Mesenchymal stem cell (in vitro differentiated cells and primary cell): ENCODE results near the gene NAGS.
A peak's percentile ranks its signal among the peaks of the same experiment; 100 is the strongest.

Source experiments
- DNase-seq: peaks from one replicate; pipeline ENCODE4 v3.0.0-alpha.2; 2013
- H2AFZ ChIP-seq: one replicate; pipeline ENCODE4 v1.6.1; 2013; ENCODE audit warnings: low read depth, mild to moderate bottlenecking, control low read depth, inconsistent platforms, low read length, moderate library complexity
- H2AK5ac ChIP-seq: 2 replicates; pipeline ENCODE4 v1.6.1; 2013; ENCODE audit warnings: low read length, moderate library complexity, mild to moderate bottlenecking, inconsistent platforms; ENCODE audit not compliant: severe bottlenecking
- H2BK120ac ChIP-seq: one replicate; pipeline ENCODE4 v1.6.1; 2013; ENCODE audit warnings: low read depth, mild to moderate bottlenecking, inconsistent platforms, low read length, moderate library complexity
- H2BK12ac ChIP-seq, 2 experiments: one replicate each; pipeline ENCODE4 v1.6.1; 2013; ENCODE audit warnings: inconsistent platforms in 2 of 2, low read length in 2 of 2, mild to moderate bottlenecking in 2 of 2, moderate library complexity in 2 of 2, control low read depth in 1 of 2
- H2BK15ac ChIP-seq: one replicate; pipeline ENCODE4 v1.6.1; 2013; ENCODE audit warnings: mild to moderate bottlenecking, low read depth, inconsistent platforms; ENCODE audit not compliant: poor library complexity, severe bottlenecking
- H2BK5ac ChIP-seq: 2 replicates; pipeline ENCODE4 v1.6.1; 2013; ENCODE audit warnings: low read depth, mild to moderate bottlenecking, low read length, control low read depth, inconsistent platforms; ENCODE audit not compliant: poor library complexity, severe bottlenecking
- H3K14ac ChIP-seq, 2 experiments: one replicate each; pipeline ENCODE4 v1.6.1; 2013; ENCODE audit warnings: inconsistent platforms in 2 of 2, low read length in 2 of 2, control low read depth in 1 of 2, mild to moderate bottlenecking in 1 of 2, moderate library complexity in 1 of 2
- H3K18ac ChIP-seq, 2 experiments: one replicate each; pipeline ENCODE4 v1.6.1; 2013; ENCODE audit warnings: inconsistent platforms in 2 of 2, low read length in 2 of 2, control low read depth in 1 of 2, low read depth in 1 of 2, mild to moderate bottlenecking in 1 of 2
- H3K23ac ChIP-seq, 2 experiments: one replicate each; pipeline ENCODE4 v1.6.1; 2013; ENCODE audit warnings: inconsistent platforms in 2 of 2, low read length in 2 of 2, mild to moderate bottlenecking in 2 of 2, moderate library complexity in 2 of 2, control low read depth in 1 of 2
- H3K27ac ChIP-seq: 2 replicates; pipeline ENCODE4 v1.5.1; 2013; ENCODE audit warnings: mild to moderate bottlenecking, moderate library complexity, low read length, control low read depth, inconsistent platforms; ENCODE audit not compliant: poor library complexity, severe bottlenecking
- H3K27me3 ChIP-seq, 2 experiments: 2 replicates each; pipeline versions ENCODE4 v1.6.1 to v1.7.0; 2013; ENCODE audit warnings: low read length in 2 of 2, mild to moderate bottlenecking in 2 of 2, moderate library complexity in 2 of 2, control low read depth in 1 of 2, inconsistent platforms in 1 of 2; ENCODE audit not compliant: control insufficient read depth in 1 of 2, insufficient read depth in 1 of 2
- H3K36me3 ChIP-seq, 2 experiments: 2 replicates each; pipeline versions ENCODE4 v1.6.1 to v1.7.0; 2013; ENCODE audit warnings: low read length in 2 of 2, control low read depth in 1 of 2, inconsistent platforms in 1 of 2, low read depth in 1 of 2, mild to moderate bottlenecking in 1 of 2; ENCODE audit not compliant: insufficient read depth in 2 of 2, control insufficient read depth in 1 of 2
- H3K4ac ChIP-seq, 2 experiments: one replicate each; pipeline ENCODE4 v1.6.1; 2013; ENCODE audit warnings: inconsistent platforms in 2 of 2, low read length in 2 of 2, mild to moderate bottlenecking in 2 of 2, moderate library complexity in 2 of 2, control low read depth in 1 of 2, low read depth in 1 of 2
- H3K4me1 ChIP-seq: 2 replicates; pipeline ENCODE4 v1.6.1; 2013; ENCODE audit warnings: low read depth, low read length, control low read depth; ENCODE audit not compliant: control insufficient read depth, insufficient read depth
- H3K4me2 ChIP-seq: 2 replicates; pipeline ENCODE4 v1.6.1; 2013; ENCODE audit warnings: low read length, mild to moderate bottlenecking, inconsistent platforms; ENCODE audit not compliant: poor library complexity, severe bottlenecking
- H3K4me3 ChIP-seq, 2 experiments: 2 replicates each; pipeline versions ENCODE4 v1.5.1 to v1.7.0; 2013; ENCODE audit warnings: low read length in 2 of 2, mild to moderate bottlenecking in 2 of 2, control low read depth in 1 of 2, low read depth in 1 of 2; ENCODE audit not compliant: insufficient read depth in 1 of 2
- H3K79me1 ChIP-seq: replicated peaks from 2 replicates; pipeline ENCODE4 v1.6.1; 2013; ENCODE audit warnings: mild to moderate bottlenecking, control low read depth, low read length, inconsistent platforms; ENCODE audit not compliant: poor library complexity, severe bottlenecking
- H3K9ac ChIP-seq: 2 replicates; pipeline ENCODE4 v1.7.0; 2013; ENCODE audit warnings: mild to moderate bottlenecking, low read length, moderate library complexity
- H3K9me3 ChIP-seq: 2 replicates; pipeline ENCODE4 v1.7.0; 2013; ENCODE audit warnings: mild to moderate bottlenecking, low read length; ENCODE audit not compliant: control insufficient read depth
- H4K8ac ChIP-seq: one replicate; pipeline ENCODE4 v1.6.1; 2013; ENCODE audit warnings: inconsistent platforms, mild to moderate bottlenecking, low read length, moderate library complexity
- H4K91ac ChIP-seq: one replicate; pipeline ENCODE4 v1.6.1; 2013; ENCODE audit warnings: mild to moderate bottlenecking, low read length, inconsistent platforms
- WGBS: methylation state at CpG from one replicate; pipeline ENCODE4 v1.1.7; 2013; ENCODE audit warnings: mixed read lengths; 5-methylcytosine and 5-hydroxymethylcytosine counted together

NAGS gene

GRCh38 chr17:44038604-44039011 is 34.2 kb downstream of the NAGS start:
- 100% methylated on average over 2 of the region's 3 CpGs for WGBS
- Histone ChIP-seq H3K27me3 (no peaks in the 10 kb centered on the region), H2BK12ac (no peak overlapping the region), H2AK5ac (no peak overlapping the region), H3K4me2 (no peak overlapping the region), H3K4ac (no peak overlapping the region), H4K8ac (no peak overlapping the region), H3K9me3 (no peaks in the 10 kb centered on the region), H2BK15ac (no peak overlapping the region), H3K27ac (no peak overlapping the region), H3K23ac (no peak overlapping the region), H4K91ac (no peak overlapping the region), H3K36me3 (peaks cover 30 to 41% of the 10 kb centered on the region in 2 experiments), H3K18ac (no peak overlapping the region), H3K79me1 (peaks cover 22% of the 10 kb centered on the region), H3K9ac (no peak overlapping the region), H3K4me1 (peaks cover 4% of the 10 kb centered on the region), H3K14ac (no peak overlapping the region), H3K4me3 (no peak overlapping the region), H2BK120ac (no peak overlapping the region), H2BK5ac (no peak overlapping the region), H2AFZ (no peak overlapping the region)
- DNase-seq = no peak

GRCh38 chr17:44039829-44040635 is 35.6 kb downstream of the NAGS start:
- peak; percentile 51 for DNase-seq
- Histone ChIP-seq H4K91ac (no peak overlapping the region), H2AK5ac (no peak overlapping the region), H3K4me2 (no peak overlapping the region), H3K4me1 (peaks cover 4% of the 10 kb centered on the region), H3K4ac (peak overlapping the region in 1 of 2 experiments; percentile 64), H3K9me3 (no peaks in the 10 kb centered on the region), H3K14ac (no peak overlapping the region), H2BK15ac (no peak overlapping the region), H2AFZ (no peak overlapping the region), H3K27me3 (no peaks in the 10 kb centered on the region), H3K27ac (no peak overlapping the region), H4K8ac (no peak overlapping the region), H3K36me3 (peaks cover 27 to 33% of the 10 kb centered on the region in 2 experiments), H3K23ac (no peak overlapping the region), H2BK5ac (no peak overlapping the region), H3K4me3 (peak overlapping the region in 1 of 2 experiments; percentile 33), H2BK120ac (no peak overlapping the region), H3K9ac (peak overlapping the region; percentile 66), H3K79me1 (peaks cover 19% of the 10 kb centered on the region), H2BK12ac (no peak overlapping the region), H3K18ac (no peak overlapping the region)
- WGBS = 93% methylated on average over 6 of the region's 6 CpGs

GRCh38 chr17:44043272-44043696 is 38.9 kb downstream of the NAGS start:
- H3K9ac ChIP-seq = peak overlapping the region; percentile 85
- no peak overlapping the region for H2AK5ac ChIP-seq
- no peak overlapping the region for H2AFZ ChIP-seq
- H2BK12ac ChIP-seq = no peak overlapping the region
- H4K8ac ChIP-seq = no peak overlapping the region
- no peak overlapping the region for H3K23ac ChIP-seq
- WGBS = 92% methylated on average over 4 of the region's 4 CpGs
- H2BK120ac ChIP-seq = no peak overlapping the region
- H3K27ac ChIP-seq = no peak overlapping the region
- no peak overlapping the region for H2BK5ac ChIP-seq
- peaks cover 5% of the 10 kb centered on the region for H3K79me1 ChIP-seq
- H3K4ac ChIP-seq = no peak overlapping the region
- no peak overlapping the region for H3K4me2 ChIP-seq
- H3K9me3 ChIP-seq = no peaks in the 10 kb centered on the region
- H3K14ac ChIP-seq = no peak overlapping the region
- H3K27me3 ChIP-seq = no peaks in the 10 kb centered on the region
- no peak overlapping the region for H3K18ac ChIP-seq
- H3K4me1 ChIP-seq = peaks cover 3% of the 10 kb centered on the region
- no peak overlapping the region for H4K91ac ChIP-seq
- no peak overlapping the region for H2BK15ac ChIP-seq
- peaks cover 21 to 30% of the 10 kb centered on the region in 2 experiments for H3K36me3 ChIP-seq
- no peak overlapping the region for H3K4me3 ChIP-seq
- peak; percentile 82 for DNase-seq

GRCh38 chr17:44044071-44044470 is 39.6 kb downstream of the NAGS start:
- Histone ChIP-seq H3K4me1 (peaks cover 3% of the 10 kb centered on the region), H2BK120ac (no peak overlapping the region), H2BK5ac (no peak overlapping the region), H3K18ac (no peak overlapping the region), H3K4me3 (peak overlapping the region in 1 of 2 experiments; percentile 22), H2AFZ (no peak overlapping the region), H2BK12ac (no peak overlapping the region), H3K4me2 (no peak overlapping the region), H4K8ac (no peak overlapping the region), H2BK15ac (no peak overlapping the region), H3K9ac (peak overlapping the region; percentile 85), H3K27ac (no peak overlapping the region), H3K14ac (no peak overlapping the region), H4K91ac (no peak overlapping the region), H3K79me1 (peaks cover 4% of the 10 kb centered on the region), H3K9me3 (no peaks in the 10 kb centered on the region), H2AK5ac (no peak overlapping the region), H3K27me3 (no peaks in the 10 kb centered on the region), H3K36me3 (peaks cover 17 to 31% of the 10 kb centered on the region in 2 experiments), H3K23ac (no peak overlapping the region), H3K4ac (no peak overlapping the region)
- peak; percentile 38 for DNase-seq
- WGBS = 83% methylated on average over 1 of the region's 1 CpG
